GM11168 (cell line): ENCODE data around the gene SDK1.
"Not testable (repeated sequence)": the region's sequence is repeated elsewhere in the genome, so short reads cannot be mapped to it uniquely, and the experiment has no call there.

Experiments used
- in situ Hi-C: fragments of 300-500 bp; cut with MboI; formaldehyde crosslinking; loops from one replicate; pipeline ENCODE4 v1.12.0; 2022; ENCODE audit warnings: low sequenced_read_pairs; ENCODE audit not compliant: unreplicated experiment

The SDK1 gene

GRCh38 chr7:4260867-4261600, 960.0 kb downstream of the SDK1 start:
- in situ Hi-C loops = no loop called here

- in situ Hi-C loops = no loop called here
Observed at GRCh38 chr7:4261601-4261960, 960.5 kb downstream of the SDK1 start.

GRCh38 chr7:4264206-4264605, 963.2 kb downstream of the SDK1 start:
- in situ Hi-C loops = not testable (repeated sequence)

DNA sequence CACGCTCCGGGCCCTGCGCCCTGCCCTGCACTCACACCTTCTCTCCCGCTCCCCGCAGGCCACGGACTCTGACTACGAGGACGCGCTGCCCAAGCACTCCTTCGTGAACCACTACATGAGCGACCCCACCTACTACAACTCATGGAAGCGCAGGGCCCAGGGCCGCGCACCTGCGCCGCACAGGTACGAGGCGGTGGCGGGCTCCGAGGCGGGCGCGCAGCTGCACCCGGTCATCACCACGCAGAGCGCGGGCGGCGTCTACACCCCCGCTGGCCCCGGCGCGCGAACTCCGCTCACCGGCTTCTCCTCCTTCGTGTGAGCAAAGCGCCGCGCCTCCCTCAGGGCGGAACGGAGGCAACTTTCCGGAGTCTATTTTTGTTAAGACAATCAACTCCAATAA, 964.0 kb downstream of the SDK1 start:
- in situ Hi-C loops = no loop called here

DNA sequence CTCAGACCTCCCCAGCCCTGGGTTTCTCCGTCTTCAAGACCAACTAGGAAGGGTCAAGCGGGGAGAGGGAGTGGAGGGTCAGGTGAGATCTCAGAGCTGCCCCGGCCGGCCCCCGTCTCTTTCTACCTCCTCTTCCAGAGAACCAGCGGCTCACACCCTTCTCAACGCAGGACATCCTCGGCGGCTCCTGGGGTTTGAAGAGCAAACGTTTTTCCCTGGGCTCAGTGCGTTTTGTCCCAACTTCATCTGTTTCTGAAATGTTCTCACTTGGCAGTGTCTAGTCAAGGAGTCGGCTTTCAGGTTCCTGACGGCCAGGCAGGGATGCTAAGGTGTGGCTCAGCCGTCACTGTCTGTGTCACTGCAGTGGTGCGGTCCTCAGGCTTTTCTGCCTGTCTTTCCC, 964.6 kb downstream of the SDK1 start:
- in situ Hi-C loops = no loop called here

GRCh38 chr7:4266270-4267040, 965.4 kb downstream of the SDK1 start:
- in situ Hi-C loops = no loop called here

DNA sequence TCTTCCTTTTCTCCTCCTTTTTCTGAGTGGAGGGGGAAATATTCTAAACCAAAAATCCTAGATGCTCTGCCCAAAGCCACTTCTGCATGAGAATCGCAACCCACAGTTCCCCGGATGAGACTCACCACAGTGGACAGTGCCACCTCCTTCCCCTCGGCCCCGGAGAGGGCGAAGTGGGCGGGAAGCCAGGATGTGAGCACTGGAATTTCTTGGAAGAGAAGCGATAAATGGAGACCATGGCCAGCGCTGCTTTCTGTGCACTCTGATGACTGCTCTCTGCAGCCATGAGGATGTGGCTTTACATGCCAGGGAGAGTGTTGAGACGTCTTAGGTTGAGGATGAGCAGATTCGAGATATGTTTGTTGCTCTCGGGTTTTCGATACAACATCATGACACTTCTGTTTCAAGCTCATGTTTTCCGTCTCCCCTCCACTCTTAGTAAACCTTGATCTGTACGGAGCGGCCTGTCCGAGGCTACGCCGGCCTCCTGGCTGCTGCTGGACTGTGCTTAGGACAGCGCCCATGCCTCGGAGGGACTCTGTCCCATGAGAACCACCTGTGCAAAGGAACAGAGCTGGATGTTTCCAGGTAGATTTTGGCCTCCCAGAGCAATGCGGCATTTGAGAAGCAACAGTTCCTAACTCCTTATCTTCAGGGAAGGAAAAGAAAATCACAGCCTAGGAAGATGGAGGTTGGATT, 966.4 kb downstream of the SDK1 start:
- in situ Hi-C loops = no loop called here

DNA sequence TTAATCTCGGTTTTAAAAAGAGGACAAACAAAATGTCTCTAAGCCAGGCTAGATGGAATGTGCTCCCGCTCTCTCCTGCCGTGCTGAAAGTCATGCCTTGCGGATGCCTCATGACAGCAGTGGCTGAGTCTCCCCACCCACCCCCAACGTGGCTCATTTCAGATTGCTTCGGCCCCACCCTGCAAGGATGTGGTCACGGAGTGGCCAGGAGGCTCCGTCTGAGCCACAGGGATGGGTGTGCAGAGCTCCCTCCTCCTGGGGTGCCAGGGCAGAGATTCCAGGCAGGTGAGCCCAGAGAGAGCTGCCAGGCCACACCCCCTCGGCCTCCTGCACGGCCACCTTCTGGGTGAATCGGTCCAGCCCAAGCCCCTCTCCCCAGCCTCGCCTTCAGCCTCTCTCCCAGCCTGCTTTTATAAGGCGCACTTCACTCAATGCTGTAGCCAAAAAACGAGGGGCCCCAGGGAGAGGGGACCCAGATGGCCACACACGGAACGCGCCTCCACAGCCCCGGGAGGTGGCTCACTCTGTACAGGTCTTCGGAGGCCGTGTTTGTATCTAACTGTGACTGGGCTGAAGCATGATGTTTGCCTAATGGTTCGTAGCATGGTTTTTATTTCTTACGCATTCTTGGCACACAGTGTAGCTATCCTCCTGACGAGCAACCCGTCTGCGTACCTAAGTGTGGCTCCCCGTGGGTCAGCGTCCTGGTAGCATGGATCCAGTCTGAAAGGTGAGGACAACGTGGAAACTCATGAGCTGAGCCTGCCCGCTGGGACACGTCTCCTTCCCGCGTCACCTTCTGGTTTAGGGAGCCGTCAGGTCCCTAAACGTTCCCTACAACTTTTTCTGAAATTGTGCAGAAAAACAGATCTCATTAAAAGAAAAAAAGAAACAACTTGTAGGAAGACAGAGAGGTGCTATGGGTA, 967.3 kb downstream of the SDK1 start:
- in situ Hi-C loops = no loop called here

- in situ Hi-C loops = no loop called here
Observed at GRCh38 chr7:4269086-4269485, 968.0 kb downstream of the SDK1 start.

DNA sequence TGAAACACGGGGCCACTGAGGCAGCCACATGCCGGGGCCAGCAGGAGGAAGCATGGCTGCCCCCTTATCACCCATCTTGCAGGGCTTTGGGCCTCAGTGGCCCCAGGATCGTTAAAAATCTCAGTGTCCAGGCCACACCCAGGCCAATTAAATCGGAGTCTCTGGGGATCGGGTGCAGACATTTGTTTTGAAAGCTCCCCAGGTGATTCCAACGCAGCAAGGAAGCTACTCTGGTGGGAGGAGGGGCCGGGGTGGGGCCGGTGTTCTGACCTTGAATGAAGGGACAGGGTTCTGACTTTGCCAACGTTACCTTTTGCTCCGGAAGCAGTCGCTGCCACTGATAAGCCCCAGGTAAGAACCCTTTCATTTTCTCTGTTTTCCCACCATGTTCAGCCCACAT, 968.7 kb downstream of the SDK1 start:
- in situ Hi-C loops = no loop called here

GRCh38 chr7:4270268-4270667, 969.2 kb downstream of the SDK1 start:
- in situ Hi-C loops = no loop called here

DNA sequence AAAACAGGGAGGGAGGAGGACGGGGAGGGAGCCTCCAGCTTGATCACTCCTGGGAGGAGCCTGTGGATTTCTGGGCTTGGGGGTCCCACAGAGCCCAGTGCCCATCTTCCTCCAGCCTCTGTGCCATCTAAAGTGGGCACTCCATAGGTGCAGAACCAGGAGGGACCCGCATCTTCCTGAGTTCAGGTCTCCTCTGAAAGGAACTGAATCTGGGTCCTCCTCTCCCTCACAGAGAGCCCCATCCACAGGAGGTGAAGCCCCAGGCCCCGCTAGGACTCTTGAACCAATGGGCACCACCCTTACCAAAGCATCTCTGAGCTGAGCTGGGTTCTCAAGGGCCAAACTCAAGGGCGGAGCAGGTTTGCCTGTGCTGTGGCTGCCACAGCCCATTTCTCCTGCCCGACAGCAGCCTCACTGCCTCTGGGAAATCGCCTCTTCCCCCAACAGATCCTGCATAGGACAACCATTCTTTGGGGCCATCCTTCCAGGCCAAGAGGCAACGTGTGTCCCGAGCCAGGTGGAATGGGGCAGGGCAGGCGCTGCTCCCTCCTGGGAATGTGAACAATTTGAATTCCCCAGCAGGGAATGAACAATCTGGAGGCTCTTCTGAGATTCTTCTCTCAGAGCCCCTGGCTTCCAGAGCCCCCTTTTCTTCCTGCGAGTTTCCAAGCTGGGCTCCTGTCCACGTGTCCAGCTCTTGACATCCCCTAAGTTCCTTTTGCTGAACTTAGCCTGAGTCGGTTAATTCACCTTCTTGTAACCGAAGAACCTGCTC, 970.1 kb downstream of the SDK1 start:
- in situ Hi-C loops = no loop called here

DNA sequence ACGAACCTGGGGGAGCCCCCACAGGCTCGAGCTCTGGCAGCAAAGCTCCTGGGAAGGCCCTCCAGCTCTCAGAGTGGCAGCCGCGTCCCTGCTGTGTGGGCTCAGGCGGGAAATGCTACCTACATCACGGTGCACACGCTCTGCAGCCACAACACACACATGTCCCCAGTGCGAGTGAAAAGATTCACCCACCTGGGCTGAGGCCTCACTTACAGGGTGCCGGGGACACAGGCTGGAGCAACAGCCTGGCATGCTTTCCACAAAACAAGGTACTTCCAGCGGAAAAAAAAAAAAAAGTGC, 970.6 kb downstream of the SDK1 start:
- in situ Hi-C loops = no loop called here

- in situ Hi-C loops = no loop called here
Observed at GRCh38 chr7:4272141-4272540, 971.1 kb downstream of the SDK1 start.

DNA sequence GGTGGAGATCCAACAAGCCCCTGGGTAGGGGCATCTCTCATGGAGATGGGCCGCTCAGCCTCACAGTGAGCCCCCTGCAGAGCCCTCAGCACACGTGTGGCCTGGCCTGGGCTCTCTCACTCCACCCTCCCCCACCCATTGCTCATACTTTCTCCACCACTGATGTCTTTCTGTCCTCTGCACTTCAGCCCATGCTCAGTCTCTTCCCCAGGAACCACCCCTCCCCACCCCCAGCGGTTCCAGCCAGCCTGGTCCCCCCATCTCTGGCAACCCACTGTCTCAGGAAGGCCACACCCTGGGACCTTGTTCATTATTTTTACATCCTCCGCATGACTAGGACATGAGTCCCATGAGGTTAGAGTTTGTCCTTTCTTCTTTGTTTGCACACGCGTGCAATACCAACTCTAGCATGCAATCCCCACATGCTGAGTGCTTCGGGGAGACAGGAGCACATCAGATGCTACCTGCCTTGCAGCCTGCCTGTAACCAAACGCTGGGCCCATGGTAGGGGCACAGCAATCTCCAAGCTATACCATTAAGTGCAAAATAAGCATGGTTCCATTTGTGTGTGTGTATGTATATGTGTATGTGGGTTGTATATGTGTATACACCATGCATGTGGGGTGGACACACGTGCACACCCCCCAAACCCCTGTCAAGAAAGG, 972.6 kb downstream of the SDK1 start:
- in situ Hi-C loops = no loop called here

GRCh38 chr7:4274286-4274685, 973.2 kb downstream of the SDK1 start:
- in situ Hi-C loops = no loop called here

DNA sequence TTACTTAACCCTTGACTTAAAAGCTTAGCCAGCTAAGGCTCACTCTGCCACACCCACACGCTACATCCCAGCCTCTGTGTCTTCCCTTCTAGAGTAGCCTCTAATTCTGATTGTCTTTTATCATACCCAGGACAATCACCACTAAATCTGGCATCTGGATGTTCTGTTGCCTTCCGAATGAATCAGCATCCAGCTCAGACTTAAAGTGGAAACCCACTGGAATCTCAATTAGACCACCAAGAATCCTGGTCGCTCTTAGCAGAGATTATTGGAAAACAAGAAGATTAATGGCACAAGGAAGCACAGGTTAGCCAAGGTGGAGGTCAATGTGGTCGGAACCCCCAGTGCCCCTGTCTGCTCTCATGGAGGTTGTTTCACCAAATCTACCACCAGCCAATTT, 976.9 kb downstream of the SDK1 start:
- in situ Hi-C loops = no loop called here

DNA sequence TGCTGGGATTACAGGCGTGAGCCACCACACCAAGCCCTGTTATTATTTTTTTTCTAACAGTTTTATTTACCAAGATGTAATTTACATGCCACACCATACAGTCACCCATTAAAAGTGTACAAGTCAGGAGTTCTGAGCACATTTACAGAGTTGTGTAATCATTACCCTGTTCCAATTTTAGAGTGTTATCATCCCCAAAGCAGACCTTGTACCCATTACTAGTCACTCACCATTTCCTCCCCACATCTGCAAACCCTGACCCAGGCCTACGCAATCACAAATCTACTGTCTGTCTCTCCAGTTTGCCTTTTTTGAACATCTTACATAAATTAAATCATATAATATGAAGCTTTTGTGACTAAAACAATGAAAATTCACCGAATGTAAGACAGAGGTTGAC, 978.2 kb downstream of the SDK1 start:
- in situ Hi-C loops = no loop called here
